TTC549 (cell line): ENCODE results near the gene DTNBP1.

ENCODE experiments used
- FAIRE-seq: peaks from 2 replicates; lab custom pipeline; 2012; peaks lifted over from hg19 to GRCh38; lab: Jason Lieb, UNC

The DTNBP1 gene

GRCh38 chr6:15500901-15501825, 161.7 kb downstream of the DTNBP1 start:
- FAIRE-seq: no peak

- FAIRE-seq: no peak
These were observed 162.6 kb downstream of the DTNBP1 start for GRCh38 chr6:15500078-15500740.

GRCh38 chr6:15499591-15499990, 163.2 kb downstream of the DTNBP1 start:
- FAIRE-seq: no peak

GRCh38 chr6:15499125-15499524, 163.7 kb downstream of the DTNBP1 start:
- FAIRE-seq: no peak

- FAIRE-seq: no peak
These were observed 164.2 kb downstream of the DTNBP1 start for GRCh38 chr6:15498640-15499039.

GRCh38 chr6:15496345-15497131, 166.3 kb downstream of the DTNBP1 start:
- no peak for FAIRE-seq

- no peak for FAIRE-seq
These were observed 167.4 kb downstream of the DTNBP1 start for GRCh38 chr6:15495375-15495901.

GRCh38 chr6:15493437-15494168, 169.2 kb downstream of the DTNBP1 start:
- FAIRE-seq: no peak

- no peak for FAIRE-seq
These were observed 170.9 kb downstream of the DTNBP1 start for GRCh38 chr6:15491986-15492269.

- no peak for FAIRE-seq
These were observed 171.4 kb downstream of the DTNBP1 start for GRCh38 chr6:15491255-15491985.

- no peak for FAIRE-seq
These were observed 172.4 kb downstream of the DTNBP1 start for GRCh38 chr6:15490242-15491100.

GRCh38 chr6:15489261-15489962, 173.4 kb downstream of the DTNBP1 start:
- FAIRE-seq: no peak

GRCh38 chr6:15487262-15487661, 175.6 kb downstream of the DTNBP1 start:
- FAIRE-seq: no peak

GRCh38 chr6:15485936-15486335, 176.9 kb downstream of the DTNBP1 start:
- FAIRE-seq: no peak

GRCh38 chr6:15484821-15485220, 178.0 kb downstream of the DTNBP1 start:
- FAIRE-seq: no peak

GRCh38 chr6:15484140-15484539, 178.7 kb downstream of the DTNBP1 start:
- no peak for FAIRE-seq

GRCh38 chr6:15483060-15483459, 179.8 kb downstream of the DTNBP1 start:
- no peak for FAIRE-seq

GRCh38 chr6:15481390-15482291, 181.2 kb downstream of the DTNBP1 start:
- FAIRE-seq: no peak

GRCh38 chr6:15480525-15480924, 182.3 kb downstream of the DTNBP1 start:
- FAIRE-seq: no peak
